Non-pigmented ciliary epithelial cell (primary cell): Measurements from ENCODE around the gene GRID2.

ENCODE experiments used
- DNase-seq: peaks from one replicate; pipeline ENCODE4 v3.0.0-alpha.2; 2010; ENCODE audit warnings: low read depth

The GRID2 gene

DNA sequence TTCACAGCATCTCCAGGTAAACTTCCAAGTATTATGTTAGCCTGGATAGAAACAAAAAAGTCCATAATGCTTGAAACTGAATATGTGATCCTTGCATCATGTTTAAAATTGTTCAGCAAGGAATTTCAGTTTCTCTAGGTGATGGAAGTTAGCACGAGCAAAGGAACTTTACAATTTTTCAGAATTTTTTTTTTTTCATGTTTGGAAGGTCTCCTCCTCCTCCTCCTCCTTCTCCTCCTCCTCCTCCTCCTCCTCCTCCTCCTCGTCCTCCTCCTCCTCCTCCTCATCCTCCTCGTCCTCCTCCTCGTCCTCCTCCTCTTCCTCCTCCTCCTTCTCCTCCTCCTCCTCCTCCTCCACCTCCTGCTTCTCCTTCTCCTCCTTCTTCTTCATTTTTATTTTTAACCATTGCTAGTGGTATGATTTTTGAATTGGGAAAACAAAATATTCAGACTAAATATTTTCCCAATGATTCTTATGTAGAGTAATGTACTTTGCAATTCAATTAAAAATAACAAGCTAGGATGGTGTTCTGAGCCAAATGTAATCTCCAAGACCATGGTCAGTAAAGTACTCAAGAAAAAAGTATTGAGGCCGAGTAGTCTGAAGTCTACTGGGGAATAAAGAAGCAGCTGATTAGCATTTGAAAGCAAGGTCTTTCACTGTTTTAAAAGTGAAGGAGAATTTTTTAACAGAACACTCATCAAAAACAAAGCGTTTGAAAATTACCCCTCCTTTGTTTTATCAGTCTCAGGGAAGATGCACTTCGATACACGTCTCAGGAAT is 1103.9 kb downstream of the GRID2 start:
- no peak for DNase-seq

DNA sequence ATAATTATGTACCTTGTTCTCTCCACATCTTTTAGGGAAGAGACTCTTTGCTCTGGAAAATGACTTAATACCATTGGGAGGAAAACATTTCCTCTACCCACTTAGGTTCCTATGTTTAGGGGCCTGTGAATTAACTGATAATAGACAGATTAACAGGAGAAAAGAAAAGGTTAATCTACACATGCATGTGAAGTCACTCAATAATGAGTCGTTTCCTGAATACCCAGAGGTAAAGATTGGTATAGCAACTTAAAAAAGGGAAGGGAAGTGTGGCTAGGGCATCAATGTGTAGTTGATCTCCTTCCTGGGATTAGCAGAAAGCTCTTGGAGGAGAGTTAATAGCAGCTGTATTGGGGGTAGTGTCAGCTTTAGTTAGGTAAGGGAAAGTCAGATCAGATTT is 1105.3 kb downstream of the GRID2 start:
- DNase-seq = no peak

- DNase-seq = no peak
Measured at GRCh38 chr4:93414041-93414550, 1110.3 kb downstream of the GRID2 start.

- no peak for DNase-seq
Measured at GRCh38 chr4:93416344-93417128, 1112.8 kb downstream of the GRID2 start.

- DNase-seq = no peak
Measured at GRCh38 chr4:93431371-93431770, 1127.6 kb downstream of the GRID2 start.

DNA sequence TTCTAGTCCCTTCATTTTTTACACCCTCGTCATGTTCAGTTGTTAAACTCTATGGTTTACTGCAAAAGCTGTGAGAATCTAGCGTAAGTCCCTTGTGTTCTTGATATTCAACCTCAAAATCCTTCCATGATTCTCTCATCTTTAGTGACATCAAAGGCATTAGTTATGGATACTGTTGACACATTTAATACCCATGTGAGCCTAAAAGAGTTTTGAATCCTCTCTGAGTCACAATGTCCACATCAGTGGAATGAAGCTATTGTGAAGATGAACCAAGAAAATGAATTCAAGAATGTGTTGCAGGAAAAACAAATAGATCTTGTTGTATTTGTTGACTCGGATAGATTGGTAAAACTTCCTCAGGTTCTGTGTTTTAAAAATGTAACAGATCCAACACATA is 1130.1 kb downstream of the GRID2 start:
- no peak for DNase-seq

DNA sequence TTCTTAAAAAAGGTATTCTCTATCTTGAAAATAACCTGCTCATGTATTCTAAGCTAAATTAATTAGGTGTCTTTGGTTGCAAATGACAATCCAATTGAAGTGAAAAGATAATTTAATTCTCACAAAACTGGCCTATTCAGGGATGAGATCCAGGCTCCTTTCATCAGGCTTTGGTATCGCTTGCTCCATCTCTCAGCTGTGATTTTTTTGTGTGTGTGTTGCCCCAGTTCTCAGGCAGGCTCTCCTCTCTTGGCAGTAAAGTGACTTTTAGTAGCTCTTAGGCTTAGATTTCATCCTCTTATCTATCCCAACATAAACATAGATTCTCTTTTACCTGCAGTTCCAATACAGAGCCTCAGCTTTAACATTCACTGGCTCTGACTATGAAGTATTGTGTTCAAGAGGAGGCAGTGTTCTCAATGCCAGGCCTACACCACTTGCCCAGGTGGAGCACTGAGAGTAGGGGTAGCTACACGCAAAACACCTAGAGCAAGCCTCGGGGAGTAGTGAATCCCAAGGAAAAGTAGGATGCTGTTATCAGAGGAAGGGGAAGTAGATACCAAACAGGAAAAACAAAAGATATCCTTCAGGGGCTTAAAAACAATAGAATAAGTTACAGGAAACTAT is 1132.3 kb downstream of the GRID2 start:
- no peak for DNase-seq

DNA sequence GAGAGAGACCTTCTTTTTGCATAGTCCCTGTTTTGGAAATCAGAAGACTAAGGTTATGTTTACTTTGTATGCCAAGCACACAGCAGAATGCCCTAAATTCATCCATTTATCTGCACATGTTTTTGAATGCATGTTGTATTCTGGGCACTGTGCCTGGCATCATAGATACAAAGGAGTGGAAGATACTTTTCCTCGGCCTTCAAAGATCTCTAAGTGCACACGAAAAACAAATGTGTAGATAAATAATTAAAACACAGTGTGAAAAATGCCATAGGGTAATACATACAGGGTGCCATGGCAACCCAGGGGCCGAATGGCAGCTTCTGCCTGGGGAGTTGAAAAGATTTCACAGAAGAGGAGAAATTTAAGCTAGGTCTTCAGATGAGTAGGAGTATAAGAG is 1134.2 kb downstream of the GRID2 start:
- DNase-seq = no peak

GRCh38 chr4:93444860-93445259 is 1141.1 kb downstream of the GRID2 start:
- DNase-seq = no peak

DNA sequence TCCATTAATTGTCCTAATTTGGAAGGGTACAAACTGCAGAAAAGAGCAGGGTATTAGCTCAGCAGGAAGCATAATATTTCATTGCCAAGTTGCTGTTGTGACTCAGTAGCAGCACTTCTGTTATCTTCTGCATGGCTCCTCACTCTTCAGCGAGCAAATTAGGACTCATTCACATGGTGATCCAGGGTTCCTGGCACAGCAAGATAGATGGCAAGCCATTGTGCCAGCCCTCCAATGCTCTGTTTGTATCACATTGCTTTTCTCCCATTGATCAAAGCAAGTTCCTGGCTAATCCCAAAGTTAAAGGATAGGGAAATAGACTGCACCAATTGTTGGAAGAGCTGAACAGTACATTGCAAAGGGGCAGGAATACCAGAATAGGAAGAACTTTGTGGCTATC is 1142.3 kb downstream of the GRID2 start:
- DNase-seq = no peak

DNA sequence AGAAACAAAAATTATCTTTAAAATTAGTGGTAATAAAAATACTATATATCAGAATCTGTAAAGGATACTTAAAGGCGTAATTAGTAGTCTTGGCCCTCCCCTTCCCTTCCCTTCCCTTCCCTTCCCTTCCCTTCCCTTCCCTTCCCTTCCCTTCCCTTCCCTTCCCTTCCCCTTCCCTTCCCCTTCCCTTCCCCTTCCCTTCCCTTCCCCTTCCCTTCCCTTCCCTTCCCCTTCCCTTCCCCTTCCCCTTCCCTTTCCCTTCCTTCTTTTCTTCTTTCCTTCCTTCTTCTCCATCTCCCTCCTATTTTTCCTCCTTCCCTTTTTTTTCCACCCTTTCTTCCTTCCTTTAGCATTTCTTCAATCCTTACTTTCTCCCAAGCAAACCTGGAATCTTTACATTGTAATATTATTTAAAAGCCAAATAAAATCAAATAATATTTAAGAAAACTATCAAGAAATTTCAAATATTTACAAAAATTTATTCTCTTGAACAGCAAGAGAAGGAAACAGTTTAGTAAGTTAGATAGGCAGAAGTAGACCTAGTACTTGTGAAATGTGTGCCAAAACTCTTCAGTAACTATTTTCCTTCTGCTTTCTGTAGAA is 1145.0 kb downstream of the GRID2 start:
- DNase-seq = no peak

GRCh38 chr4:93451954-93452353 is 1148.2 kb downstream of the GRID2 start:
- DNase-seq = no peak

DNA sequence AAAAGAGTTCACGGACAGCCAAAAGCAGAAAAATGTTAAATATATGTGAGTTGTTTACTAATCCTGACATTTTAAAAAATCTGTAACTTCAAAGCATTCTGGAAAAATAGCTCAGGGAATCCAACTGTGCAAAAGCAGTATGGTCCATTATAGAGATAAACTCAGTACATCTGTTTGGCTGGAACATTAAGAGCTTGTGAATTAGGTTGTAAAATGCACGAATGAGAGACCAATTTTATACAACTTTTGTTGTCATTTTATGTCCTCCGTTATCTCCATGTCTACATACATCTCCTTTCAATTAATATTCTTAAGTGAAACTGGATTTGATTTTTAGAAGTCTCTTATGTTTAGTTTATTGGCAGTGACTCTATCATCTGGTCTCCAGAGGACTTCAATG is 1157.8 kb downstream of the GRID2 start:
- DNase-seq = no peak

DNA sequence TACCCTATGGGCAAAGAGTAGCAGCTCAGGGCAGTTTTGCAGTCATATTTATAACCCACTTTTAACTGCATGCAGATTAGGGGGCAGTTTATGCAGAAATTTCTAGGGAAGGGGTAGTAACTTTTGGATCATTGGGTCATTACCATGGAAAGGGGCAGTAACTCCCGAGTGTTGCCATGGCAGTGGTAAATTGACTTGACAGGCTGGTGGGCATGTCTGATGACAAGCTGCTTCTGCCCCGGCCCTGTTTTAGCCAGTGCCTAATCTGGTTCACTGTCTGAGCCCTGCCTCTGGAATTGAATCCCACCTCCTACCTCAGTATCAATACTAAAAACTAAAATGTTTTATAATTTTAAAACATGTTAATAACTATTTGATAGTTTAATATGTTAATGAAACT is 1162.7 kb downstream of the GRID2 start:
- no peak for DNase-seq

DNA sequence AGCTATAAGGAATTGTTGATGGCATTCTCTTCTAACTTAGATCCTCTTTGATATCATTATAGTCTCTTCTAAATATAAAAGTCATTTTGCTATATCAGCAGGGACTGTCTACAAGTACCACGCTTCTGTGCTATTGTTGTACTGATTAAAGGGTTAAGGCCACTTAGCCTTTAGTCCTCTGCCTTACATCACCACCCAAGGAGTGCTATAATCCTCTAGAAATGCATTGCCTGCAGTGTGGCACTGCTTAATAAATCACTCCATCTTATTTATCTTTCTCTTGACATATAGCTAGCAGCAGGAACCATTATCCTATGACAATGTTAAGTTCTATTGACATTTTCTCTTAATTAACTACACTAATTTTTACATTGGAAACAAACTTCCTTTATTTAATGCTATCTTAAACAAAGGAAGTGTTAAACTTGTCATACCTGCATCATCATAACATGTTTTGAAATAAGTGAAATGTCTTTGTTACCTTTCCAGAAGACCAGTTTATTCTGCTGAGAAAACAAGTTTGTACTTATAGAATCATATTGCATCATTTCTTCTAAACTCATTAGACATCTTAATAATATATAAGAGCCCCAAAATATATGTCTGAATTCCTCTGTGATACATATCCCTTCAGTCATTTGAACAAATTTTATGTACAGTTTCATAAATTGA is 1163.9 kb downstream of the GRID2 start:
- DNase-seq = no peak

DNA sequence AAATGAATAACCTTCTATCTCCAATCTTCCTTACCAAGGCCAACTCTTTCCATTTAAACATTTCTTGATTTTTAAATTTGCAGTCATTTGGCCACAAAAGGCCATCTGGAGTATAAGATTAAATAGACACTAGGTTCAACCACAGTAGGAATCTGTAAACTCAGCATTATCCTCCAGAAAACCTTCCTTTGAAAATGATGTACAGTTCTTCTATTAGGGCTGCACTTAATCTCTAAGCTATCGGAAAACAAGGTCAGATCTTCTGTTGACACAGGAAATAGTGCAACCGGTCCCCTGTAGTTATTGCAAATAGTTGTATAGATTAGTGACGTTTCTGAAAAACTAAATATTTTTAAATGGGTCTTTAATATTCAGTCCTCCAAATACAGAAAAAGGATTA is 1165.8 kb downstream of the GRID2 start:
- no peak for DNase-seq

DNA sequence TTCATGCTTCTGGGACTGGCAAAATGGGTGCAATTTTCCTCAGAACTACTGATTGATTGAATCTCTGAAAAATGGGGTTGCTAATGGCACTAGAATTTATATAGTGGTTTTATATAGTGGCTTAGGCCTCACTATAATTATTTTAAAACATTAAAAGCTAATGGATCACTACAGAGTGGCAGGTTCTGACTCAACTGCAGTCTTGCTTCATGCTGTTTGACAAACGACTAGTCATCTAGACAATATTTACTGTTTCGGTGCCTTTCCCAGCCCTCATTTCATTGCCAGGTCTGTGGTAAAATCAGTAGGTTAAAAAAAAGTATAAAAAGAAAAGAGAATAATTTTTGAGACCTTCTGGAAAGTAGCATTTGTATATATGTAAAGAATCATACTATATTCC is 1172.0 kb downstream of the GRID2 start:
- no peak for DNase-seq

GRCh38 chr4:93478805-93479204 is 1175.0 kb downstream of the GRID2 start:
- no peak for DNase-seq

DNA sequence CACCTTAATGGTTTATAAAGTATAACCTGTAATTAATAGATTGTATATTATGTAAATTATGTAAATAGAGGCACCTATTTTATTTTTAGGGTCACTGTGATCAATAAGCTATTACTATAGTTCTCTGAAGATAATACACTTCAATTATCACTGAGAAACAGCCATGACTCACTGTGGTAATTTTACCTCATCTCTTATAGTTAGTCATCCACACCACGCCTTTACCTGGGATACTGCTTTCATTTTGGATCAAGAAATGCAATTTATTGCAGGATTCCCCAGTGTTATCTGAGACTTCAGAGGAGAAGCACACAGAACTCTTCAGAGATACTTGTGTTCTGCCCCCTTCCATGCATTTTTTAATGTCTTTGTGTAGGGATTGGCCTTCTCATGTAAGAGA is 1176.7 kb downstream of the GRID2 start:
- DNase-seq = no peak

- no peak for DNase-seq
Measured at GRCh38 chr4:93495346-93495745, 1191.6 kb downstream of the GRID2 start.

DNA sequence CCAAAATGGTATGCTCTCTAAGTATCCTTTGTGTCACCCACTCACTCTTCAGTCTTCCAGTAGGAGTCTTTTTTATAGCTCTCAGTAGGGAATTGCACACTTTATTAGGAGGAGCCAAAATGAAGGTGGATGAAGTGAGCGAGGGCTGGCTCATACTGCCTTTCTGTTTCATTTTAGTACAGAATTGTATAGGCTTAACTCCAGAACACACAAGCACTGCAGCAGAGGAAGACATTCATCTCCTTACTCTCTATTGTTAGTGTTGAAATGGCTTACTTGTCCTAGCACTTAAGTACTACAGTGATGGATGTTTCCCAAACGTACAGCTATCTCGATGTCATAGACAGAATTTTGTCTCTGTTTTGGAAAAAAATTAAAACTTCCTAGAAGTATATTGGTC is 1197.5 kb downstream of the GRID2 start:
- DNase-seq = no peak

- DNase-seq = no peak
Measured at GRCh38 chr4:93501946-93502345, 1198.2 kb downstream of the GRID2 start.
